Prostate gland (tissue), 2 donors: ENCODE measurements around the gene ARIH1.

Experiments
- POLR2A ChIP-seq: fragments of 450-650 bp; IDR thresholded peaks from one replicate; pipeline ENCODE4 v1.6.1; 2016; ENCODE audit warnings: antibody characterized with exemption, mild to moderate bottlenecking
- TF ChIP-seq, protein P1 (sequence below), 4 experiments: fragments of 200-600 bp in 2 of 4; fragments of 450-650 bp in 2 of 4; sonication (generic) in 2 of 4; IDR thresholded peaks; 1 replicate in 3 of 4; 2 replicates in 1 of 4; pipeline ENCODE4 v1.5.1; 2016 to 2019; ENCODE audit warnings: antibody characterized with exemption in 4 of 4, mild to moderate bottlenecking in 2 of 4, moderate library complexity in 2 of 4

DNA sequence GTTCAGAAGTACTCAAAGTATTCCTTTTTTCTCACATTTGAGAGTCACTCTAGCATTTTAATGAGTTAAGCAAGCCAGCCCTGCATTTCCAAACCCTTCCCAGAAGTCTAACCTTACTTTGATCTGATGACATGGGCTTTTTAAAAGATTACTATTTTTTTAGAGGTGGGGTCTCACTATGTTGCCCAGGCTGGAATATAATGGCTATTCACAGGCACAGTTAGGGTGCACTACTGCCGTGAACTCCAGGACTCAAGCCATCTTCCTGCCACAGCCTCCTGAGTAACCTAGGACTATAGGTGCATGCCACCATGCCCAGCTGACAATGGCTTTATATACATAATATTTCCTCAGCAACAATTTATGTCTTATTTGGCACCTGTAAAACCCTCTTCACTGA lies 116.3 kb downstream of the ARIH1 start:
- TF ChIP-seq, protein P1, sequence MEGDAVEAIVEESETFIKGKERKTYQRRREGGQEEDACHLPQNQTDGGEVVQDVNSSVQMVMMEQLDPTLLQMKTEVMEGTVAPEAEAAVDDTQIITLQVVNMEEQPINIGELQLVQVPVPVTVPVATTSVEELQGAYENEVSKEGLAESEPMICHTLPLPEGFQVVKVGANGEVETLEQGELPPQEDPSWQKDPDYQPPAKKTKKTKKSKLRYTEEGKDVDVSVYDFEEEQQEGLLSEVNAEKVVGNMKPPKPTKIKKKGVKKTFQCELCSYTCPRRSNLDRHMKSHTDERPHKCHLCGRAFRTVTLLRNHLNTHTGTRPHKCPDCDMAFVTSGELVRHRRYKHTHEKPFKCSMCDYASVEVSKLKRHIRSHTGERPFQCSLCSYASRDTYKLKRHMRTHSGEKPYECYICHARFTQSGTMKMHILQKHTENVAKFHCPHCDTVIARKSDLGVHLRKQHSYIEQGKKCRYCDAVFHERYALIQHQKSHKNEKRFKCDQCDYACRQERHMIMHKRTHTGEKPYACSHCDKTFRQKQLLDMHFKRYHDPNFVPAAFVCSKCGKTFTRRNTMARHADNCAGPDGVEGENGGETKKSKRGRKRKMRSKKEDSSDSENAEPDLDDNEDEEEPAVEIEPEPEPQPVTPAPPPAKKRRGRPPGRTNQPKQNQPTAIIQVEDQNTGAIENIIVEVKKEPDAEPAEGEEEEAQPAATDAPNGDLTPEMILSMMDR (IDR thresholded peaks at IDR 0.05), result no peak
- no peak for TF ChIP-seq POLR2A
